Germinal center (tissue), 1 donor: Measurements from ENCODE around the gene NME4.

Experiments
- DNase-seq: peaks from one replicate; pipeline ENCODE4 v3.0.0; 2012; ENCODE audit warnings: mixed read lengths, low spot score

NME4 gene

GRCh38 chr16:363766-364490, 33.1 kb upstream of the NME4 start:
- no peak for DNase-seq

GRCh38 chr16:364595-365491, 32.2 kb upstream of the NME4 start:
- DNase-seq: no peak

DNA sequence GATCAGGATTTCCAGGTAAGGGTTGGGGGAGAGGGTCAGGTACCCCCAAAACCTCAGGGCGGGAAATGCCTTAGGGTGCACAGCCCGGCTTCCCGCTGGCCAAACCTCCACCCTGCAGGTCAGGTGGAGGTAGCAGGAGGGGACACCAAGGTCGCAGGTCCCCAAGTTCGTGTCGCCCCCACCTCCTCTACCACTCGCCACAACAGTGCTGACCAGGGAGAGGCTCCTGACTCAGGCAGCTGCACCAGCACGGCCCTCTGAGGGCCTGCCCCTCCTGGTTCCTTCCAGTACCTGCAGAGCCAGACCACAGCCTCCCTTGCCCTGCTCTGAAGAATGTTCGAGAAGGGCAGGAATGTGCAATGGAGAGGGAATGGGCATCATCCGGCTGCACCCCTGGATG, 30.5 kb upstream of the NME4 start:
- no peak for DNase-seq

DNA sequence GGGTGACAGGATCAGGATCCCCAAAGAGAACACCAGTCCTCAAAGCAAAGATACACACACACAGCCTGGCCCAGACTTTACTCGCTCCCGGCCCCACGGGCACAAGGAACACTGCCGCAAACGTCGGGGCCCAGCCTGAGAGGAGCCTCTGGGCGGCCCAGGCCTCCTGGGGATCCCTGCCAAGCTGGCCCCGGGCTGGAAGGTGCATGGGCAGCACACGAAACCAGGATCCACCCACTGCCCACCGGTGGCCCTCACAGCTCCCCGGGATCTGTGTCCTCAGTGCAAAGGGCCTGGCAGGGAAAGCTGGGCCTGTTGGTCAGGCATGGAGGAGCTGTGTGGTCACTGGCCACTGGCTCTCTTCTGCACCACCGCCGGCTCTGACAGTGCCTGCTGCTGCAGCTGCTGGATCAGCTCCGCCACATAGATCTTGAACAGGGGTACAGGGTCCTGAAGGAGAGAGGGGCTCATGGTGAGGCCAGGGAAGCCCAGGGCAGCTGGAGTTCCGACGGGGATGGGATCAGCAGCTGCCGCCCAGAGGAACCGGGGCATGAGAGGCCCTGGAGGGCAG, 29.6 kb upstream of the NME4 start:
- DNase-seq: no peak

GRCh38 chr16:368388-369158, 28.4 kb upstream of the NME4 start:
- DNase-seq: no peak

- DNase-seq: no peak
Observed at GRCh38 chr16:369275-369865, 27.6 kb upstream of the NME4 start.

GRCh38 chr16:369866-370436, 27.0 kb upstream of the NME4 start:
- DNase-seq: no peak

GRCh38 chr16:370443-370842, 26.6 kb upstream of the NME4 start, which contains the start of gene MRPL28:
TSS of gene MRPL28 (minus strand) at chr16:370538. CDS start at chr16:370218, 320 bp downstream.
- peak; percentile 96 for DNase-seq

- no peak for DNase-seq
Observed at GRCh38 chr16:370979-371514, 26.0 kb upstream of the NME4 start.

GRCh38 chr16:371515-372301, 25.3 kb upstream of the NME4 start:
- no peak for DNase-seq

DNA sequence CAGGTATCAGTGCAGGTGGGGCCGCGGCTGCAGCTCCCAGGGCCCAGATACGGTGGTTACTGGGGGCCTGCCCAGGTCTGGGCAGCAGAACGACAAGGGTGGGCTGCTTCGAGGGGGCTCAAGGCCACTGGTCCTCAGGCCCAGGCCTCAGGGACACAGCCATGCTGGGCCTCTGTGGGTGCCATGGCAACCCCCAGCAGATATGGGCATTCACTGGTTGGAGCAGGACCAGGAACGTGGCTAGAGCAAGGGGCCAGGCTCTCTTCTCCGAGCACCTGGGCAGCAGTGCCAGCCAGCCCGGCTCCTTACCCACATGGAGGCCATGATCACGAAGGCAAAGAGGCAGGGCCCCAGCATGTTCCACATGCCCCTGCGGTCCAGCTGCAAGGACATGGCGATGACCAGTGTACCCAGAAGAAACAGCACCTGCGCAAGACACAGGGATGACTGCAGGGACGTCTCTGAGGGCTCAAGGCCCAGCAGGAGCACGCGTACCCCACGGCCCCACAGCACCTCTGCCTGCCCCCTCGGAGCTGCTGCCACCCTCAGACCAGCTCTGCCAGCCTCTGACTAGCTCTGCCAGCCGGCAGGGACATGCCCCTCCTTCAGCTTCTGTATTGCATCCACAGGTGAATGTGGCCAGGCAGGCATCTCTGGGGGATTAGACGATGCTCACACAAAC, 24.6 kb upstream of the NME4 start:
- DNase-seq: no peak

DNA sequence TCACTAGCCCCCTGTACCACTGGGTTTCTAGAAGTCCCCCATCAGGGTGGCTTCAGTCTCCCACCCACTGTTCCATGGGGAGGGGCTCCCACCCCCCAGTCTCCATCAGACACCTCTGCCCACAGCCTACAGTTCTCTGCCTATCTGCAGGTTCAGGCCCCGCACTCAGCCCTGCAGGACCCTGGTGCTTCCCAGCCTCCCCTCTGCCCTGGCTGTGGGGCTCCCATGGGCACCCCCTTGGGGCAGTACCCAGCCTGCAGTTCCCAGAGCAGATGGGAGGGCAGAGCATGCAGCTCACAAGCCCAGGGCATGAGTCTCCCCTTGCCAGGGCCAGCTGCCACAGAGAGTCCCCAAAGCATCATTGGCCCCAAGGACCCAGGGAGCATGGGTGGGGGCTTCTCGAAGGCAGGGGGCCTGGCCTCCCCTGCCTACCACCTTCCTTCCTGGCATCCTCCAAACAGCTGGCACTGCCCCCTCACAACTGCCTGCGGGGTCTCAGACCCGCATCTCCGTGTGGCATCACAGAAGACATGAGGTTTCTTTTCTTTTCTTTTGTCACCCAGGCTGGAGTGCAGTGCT, 23.9 kb upstream of the NME4 start:
- no peak for DNase-seq

- no peak for DNase-seq
Observed at GRCh38 chr16:373848-374615, 23.0 kb upstream of the NME4 start.

DNA sequence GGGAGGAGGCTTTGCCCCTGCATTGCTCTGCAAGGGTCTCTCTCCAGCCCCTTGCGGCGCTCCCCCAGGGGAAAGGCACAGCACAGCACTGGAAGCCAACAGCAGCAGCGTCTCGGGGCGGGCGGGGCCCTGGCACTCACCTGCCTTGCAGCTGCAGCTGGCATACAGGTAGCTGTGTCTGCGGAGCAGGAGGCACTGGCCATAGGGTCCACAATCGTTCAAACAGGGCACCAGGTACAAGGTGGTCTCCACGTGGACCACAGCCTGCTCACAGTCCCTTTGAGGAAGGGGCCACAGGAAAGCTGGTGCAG, 22.4 kb upstream of the NME4 start:
- DNase-seq: no peak

DNA sequence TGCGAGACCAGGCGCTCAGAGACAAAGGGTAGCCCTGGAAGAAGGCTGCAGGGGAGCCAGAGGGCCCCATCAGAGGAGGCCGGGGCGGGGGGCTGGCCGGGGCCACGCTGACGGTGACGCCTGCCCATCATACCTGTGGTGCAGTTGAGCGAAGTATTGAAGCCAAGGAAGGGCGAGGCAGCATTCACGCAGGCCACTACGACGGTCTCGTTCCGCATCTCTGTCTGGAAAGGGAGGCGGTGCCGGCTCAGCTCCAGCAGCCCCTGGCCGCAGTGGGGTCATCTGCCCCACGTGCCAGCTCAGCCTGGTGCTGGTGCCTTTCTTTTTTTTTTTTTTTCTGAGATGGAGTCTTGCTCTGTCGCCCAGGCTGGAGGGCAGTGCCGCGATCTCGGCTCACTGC, 21.8 kb upstream of the NME4 start:
- no peak for DNase-seq

GRCh38 chr16:375927-376816, 20.8 kb upstream of the NME4 start:
- no peak for DNase-seq

DNA sequence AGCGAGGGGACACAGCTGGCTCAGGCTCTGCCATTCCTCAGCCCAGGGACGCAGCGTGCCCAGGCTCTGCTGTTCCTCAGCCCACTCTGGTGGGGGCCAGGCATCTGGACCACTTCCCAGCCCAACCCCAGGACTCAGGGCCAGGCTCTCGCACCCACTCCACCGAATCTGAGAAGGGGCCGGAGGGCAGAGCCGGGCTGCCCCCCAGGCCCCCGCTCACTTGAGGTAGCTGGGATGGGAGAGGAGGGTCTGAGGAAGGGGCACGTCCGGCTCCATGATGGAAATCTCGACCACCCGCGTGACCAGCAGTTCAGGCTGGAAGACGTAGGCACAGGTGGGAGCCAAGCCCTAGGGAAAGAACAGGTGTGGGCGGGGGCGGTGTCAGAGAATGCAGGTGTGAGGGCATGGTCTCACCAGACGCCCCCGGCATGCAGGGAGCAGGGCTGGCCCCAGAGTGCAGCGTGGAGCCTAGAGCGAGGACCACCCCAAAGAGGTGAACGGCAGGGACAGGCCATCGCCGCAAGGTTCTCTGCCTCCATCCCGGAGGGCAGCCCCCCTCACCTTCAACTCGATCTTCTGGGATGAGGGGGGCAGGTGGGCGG, 20.1 kb upstream of the NME4 start:
- no peak for DNase-seq
